ENCODE results near the gene STX3. TPM values are rescaled to one million over a fixed set of nuclear protein-coding genes. Genes with fewer than 3 reads are reported as not detected.
A peak's percentile ranks its signal among the peaks of the same experiment; 100 is the strongest.

STX3 gene
- total RNA-seq, 4 donors from 2014 or later, result 16.6 to 27.1 (median 24.6) TPM

DNA sequence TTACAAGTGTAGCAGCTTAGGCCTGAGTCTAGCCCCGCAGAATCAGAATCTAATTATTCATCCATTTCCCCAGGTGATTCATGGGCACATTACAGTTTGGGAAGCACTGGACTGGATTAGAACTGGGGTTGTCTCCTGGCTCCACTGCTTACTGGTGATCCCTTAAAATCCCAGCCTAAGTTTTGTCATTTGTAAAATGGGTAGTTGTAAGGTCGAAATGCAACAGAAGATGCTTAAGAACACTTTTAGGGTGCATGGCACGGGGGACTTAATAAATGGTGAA, 1.3 kb downstream of the STX3 start:
- no peaks in the 10 kb centered on the region for H3K36me3 ChIP-seq
- peak overlapping the region in 1 of 2 donors; percentile 96 for H3K4me3 ChIP-seq
- no peak for TF ChIP-seq EP300 (IDR thresholded peaks at IDR 0.05)
- no peak for TF ChIP-seq POLR2A (IDR thresholded peaks at IDR 0.05)
- TF ChIP-seq POLR2AphosphoS5 (IDR thresholded peaks at IDR 0.05), result no peak
- TF ChIP-seq, protein P1, sequence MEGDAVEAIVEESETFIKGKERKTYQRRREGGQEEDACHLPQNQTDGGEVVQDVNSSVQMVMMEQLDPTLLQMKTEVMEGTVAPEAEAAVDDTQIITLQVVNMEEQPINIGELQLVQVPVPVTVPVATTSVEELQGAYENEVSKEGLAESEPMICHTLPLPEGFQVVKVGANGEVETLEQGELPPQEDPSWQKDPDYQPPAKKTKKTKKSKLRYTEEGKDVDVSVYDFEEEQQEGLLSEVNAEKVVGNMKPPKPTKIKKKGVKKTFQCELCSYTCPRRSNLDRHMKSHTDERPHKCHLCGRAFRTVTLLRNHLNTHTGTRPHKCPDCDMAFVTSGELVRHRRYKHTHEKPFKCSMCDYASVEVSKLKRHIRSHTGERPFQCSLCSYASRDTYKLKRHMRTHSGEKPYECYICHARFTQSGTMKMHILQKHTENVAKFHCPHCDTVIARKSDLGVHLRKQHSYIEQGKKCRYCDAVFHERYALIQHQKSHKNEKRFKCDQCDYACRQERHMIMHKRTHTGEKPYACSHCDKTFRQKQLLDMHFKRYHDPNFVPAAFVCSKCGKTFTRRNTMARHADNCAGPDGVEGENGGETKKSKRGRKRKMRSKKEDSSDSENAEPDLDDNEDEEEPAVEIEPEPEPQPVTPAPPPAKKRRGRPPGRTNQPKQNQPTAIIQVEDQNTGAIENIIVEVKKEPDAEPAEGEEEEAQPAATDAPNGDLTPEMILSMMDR (IDR thresholded peaks at IDR 0.05), result no peak
- ATAC-seq, result no peak
- peak overlapping the region in 3 of 4 donors; percentile 87 to 93 (median 93) for H3K27ac ChIP-seq
- no peaks in the 10 kb centered on the region for H3K9me3 ChIP-seq
- 14 to 42% methylated on average over 2 of the region's 3 CpGs for WGBS, 2 donors (ENCODE audit: low coverage in 1 of 2)
- peaks cover 0 to 50% (median 3%) of the 10 kb centered on the region in 3 donors for H3K4me1 ChIP-seq
- H3K27me3 ChIP-seq, result no peaks in the 10 kb centered on the region

DNA sequence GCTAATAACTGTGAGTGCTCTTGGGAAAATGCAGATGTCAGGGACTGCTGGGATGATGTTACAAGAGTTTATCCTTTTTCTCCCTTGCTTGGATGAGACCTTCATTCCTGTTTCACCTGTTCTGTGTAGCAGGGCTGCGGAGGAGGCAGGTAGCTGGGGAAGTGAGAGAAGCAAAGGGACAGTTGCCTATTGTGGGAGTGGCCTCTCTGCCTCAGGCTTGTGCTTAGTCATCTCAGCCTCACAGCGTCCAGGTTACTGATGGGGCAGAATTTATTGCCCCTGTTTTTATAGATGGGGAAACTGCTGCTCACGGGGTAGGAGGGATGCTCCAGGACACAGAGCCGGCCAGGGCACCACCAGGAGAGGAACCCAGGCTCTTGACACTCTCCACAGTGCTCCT, 1.7 kb downstream of the STX3 start:
- Histone ChIP-seq H3K9me3 (no peaks in the 10 kb centered on the region), H3K36me3 (no peaks in the 10 kb centered on the region), H3K4me1 (peaks cover 0 to 50% (median 3%) of the 10 kb centered on the region in 3 donors), H3K27ac (peak overlapping the region in 3 of 4 donors; percentile 87 to 93 (median 93)), H3K27me3 (no peaks in the 10 kb centered on the region), H3K4me3 (peak overlapping the region in 1 of 2 donors; percentile 96)
- WGBS, 2 donors (ENCODE audit: low coverage in 1 of 2), result 58 to 83% methylated on average over 1 to 3 of the region's 4 CpGs
- no peak for TF ChIP-seq POLR2AphosphoS5 (IDR thresholded peaks at IDR 0.05)
- TF ChIP-seq, protein P1 (IDR thresholded peaks at IDR 0.05), result no peak
- no peak for TF ChIP-seq POLR2A (IDR thresholded peaks at IDR 0.05)
- no peak for TF ChIP-seq EP300 (IDR thresholded peaks at IDR 0.05)
- ATAC-seq, result no peak

DNA sequence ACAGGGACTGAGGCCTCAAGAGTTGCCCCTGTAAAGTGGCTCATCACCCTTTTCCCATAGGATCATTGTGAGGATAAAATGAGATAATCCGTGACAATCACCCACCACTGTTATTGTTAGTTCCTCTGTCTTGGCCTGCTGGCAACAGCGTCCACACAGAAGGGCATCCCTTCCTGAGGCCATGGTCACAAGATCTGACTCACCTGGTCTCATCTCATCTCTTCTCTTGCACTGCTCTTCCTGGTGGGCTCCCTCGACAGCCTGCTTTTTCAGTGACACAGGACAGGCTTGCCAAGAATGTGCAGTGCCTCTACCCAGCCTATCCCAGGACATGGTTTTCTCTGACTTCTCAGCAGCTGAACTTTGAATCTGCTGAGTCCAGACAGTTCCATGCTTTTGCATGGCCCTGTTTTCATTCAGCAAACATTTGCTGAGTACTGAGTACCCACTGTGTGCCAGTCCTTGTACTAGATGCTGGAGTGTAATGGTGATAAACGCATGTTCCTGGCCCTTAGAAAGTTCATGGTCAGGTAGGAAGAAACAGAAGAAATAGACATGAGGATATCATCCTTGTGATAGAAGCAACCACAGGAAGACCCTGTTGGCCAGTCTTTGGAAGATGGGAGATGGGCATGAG, 3.3 kb downstream of the STX3 start:
- Histone ChIP-seq H3K36me3 (peaks cover 0 to 10% of the 10 kb centered on the region in 2 donors), H3K27ac (no peak overlapping the region), H3K4me3 (no peak overlapping the region), H3K27me3 (no peaks in the 10 kb centered on the region), H3K9me3 (no peaks in the 10 kb centered on the region), H3K4me1 (peaks cover 0 to 50% (median 3%) of the 10 kb centered on the region in 3 donors)
- TF ChIP-seq POLR2A (IDR thresholded peaks at IDR 0.05), result no peak
- WGBS, 2 donors (ENCODE audit: low coverage in 1 of 2), result 76 to 100% methylated on average over 2 to 3 of the region's 4 CpGs
- ATAC-seq, result no peak

DNA sequence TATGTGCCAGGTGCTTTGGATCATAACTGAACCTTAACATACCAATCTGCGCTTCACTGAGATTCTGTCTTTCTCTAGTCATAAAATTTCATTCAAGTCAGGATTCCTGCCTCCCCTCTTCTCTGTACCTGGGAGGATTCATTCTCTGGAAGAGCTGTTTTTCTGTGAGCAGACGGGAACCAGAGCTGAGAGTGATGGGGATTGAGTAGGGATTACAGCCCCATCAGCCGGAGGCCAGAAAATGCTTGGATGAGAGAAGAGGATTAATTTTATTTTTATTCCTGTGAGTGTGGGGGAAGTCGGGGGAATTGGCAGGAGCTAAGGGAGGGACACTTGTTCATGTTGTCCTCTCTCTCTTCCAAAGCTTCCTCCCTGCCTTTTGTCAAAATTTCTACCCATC, 4.7 kb downstream of the STX3 start:
- no peak for ATAC-seq
- H3K4me1 ChIP-seq, result peaks cover 0 to 39% (median 3%) of the 10 kb centered on the region in 3 donors
- 44 to 47% methylated on average over 2 to 4 of the region's 4 CpGs for WGBS, 2 donors (ENCODE audit: low coverage in 1 of 2)
- H3K9me3 ChIP-seq, result no peaks in the 10 kb centered on the region
- H3K27ac ChIP-seq, result no peak overlapping the region
- H3K27me3 ChIP-seq, result no peaks in the 10 kb centered on the region
- H3K36me3 ChIP-seq, result peaks cover 0 to 10% of the 10 kb centered on the region in 2 donors
- TF ChIP-seq POLR2AphosphoS5 (IDR thresholded peaks at IDR 0.05) (no peak), POLR2A (IDR thresholded peaks at IDR 0.05) (no peak), EP300 (IDR thresholded peaks at IDR 0.05) (no peak)
- TF ChIP-seq, protein P1 (IDR thresholded peaks at IDR 0.05), result no peak
- no peak overlapping the region for H3K4me3 ChIP-seq

DNA sequence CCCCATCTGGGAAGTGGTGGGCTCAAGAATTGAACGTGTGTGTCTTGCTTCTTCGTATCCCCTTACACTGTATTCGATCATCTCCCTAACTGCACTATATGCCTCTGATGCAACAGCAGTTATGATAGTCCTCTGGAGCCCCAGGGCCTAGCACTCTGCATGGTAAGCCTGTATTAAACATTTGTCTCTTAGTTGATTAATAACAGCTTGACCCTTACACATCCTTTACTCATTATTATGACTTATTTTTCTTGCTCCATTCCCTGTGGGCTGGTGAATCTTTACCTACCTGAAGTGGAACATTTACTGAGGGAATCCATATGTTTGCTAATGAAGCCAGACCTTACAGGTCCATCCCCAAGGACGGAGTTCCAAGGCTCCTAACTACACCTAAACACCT, 5.6 kb downstream of the STX3 start:
- no peak for ATAC-seq
- Histone ChIP-seq H3K36me3 (peaks cover 0 to 10% of the 10 kb centered on the region in 2 donors), H3K4me3 (no peak overlapping the region), H3K27me3 (no peaks in the 10 kb centered on the region), H3K4me1 (peaks cover 0 to 41% (median 3%) of the 10 kb centered on the region in 3 donors), H3K9me3 (no peaks in the 10 kb centered on the region), H3K27ac (no peak overlapping the region)
- WGBS, 2 donors (ENCODE audit: low coverage in 1 of 2), result 91% methylated on average over 4 of the region's 4 CpGs; no CpG with 5 or more reads in 1 of the 2 donors
- TF ChIP-seq POLR2AphosphoS5 (IDR thresholded peaks at IDR 0.05), result no peak
- no peak for TF ChIP-seq EP300 (IDR thresholded peaks at IDR 0.05)
- TF ChIP-seq POLR2A (IDR thresholded peaks at IDR 0.05), result no peak
- TF ChIP-seq, protein P1 (IDR thresholded peaks at IDR 0.05), result no peak

Data from gastroesophageal sphincter (tissue), 4 donors.